HepG2 (cell line): Measurements from ENCODE around the gene INHBE.

Experiments
- CBX2 ChIP-seq, 2 experiments: fragments of 200-600 bp in 1 of 2; sonication (generic); formaldehyde crosslinking in 1 of 2; IDR thresholded peaks; 2 replicates each; pipeline versions ENCODE4 v1.7.0 to v1.8.1; 2018 to 2022; ENCODE audit warnings: low read depth in 2 of 2, low read length in 1 of 2, mild to moderate bottlenecking in 1 of 2, missing genetic modification reagents in 1 of 2
- CREB1 ChIP-seq, 2 experiments: fragments of 450-650 bp in 1 of 2; IDR thresholded peaks; 2 replicates each; pipeline ENCODE4 v1.6.1; 2016 to 2017; ENCODE audit warnings: control low read depth in 1 of 2, mild to moderate bottlenecking in 1 of 2, missing compliant biosample characterization in 1 of 2, missing genetic modification characterization in 1 of 2
- ELF3 ChIP-seq: IDR thresholded peaks from 2 replicates; pipeline ENCODE4 v1.6.1; 2016; ENCODE audit warnings: missing genetic modification reagents, missing compliant biosample characterization
- GLI4 ChIP-seq: sonication (generic); formaldehyde crosslinking; IDR thresholded peaks from 2 replicates; pipeline ENCODE4 v1.5.1; 2020; ENCODE audit warnings: missing genetic modification reagents, mild to moderate bottlenecking, moderate library complexity, borderline replicate concordance
- MAFF ChIP-seq: IDR thresholded peaks from 2 replicates; pipeline ENCODE4 v1.6.1; 2011; ENCODE audit warnings: low read depth, low read length, improper control_type of control experiment
- NR2C2 ChIP-seq: sonication (generic); formaldehyde crosslinking; IDR thresholded peaks from 2 replicates; pipeline ENCODE4 v1.4.0; 2020; ENCODE audit warnings: missing genetic modification reagents, mild to moderate bottlenecking, moderate library complexity, borderline replicate concordance
- RFX5 ChIP-seq: IDR thresholded peaks from 2 replicates; pipeline ENCODE4 v1.6.1; 2011; ENCODE audit warnings: low read depth, low read length, improper control_type of control experiment
- SPEN ChIP-seq: sonication (generic); formaldehyde crosslinking; IDR thresholded peaks from 2 replicates; pipeline ENCODE4 v1.5.1; 2020; ENCODE audit warnings: low read depth, mild to moderate bottlenecking, missing genetic modification reagents
- TF ChIP-seq, protein P1 (sequence below): sonication (generic); formaldehyde crosslinking; IDR thresholded peaks from 2 replicates; pipeline ENCODE4 v1.8.1; 2023; ENCODE audit warnings: missing genetic modification reagents, mild to moderate bottlenecking, borderline replicate concordance
- TF ChIP-seq, protein P2 (sequence below): sonication (generic); formaldehyde crosslinking; IDR thresholded peaks from 2 replicates; pipeline ENCODE4 v1.5.0; 2020; ENCODE audit warnings: mild to moderate bottlenecking, missing genetic modification reagents
- TF ChIP-seq, protein P3 (sequence below), 2 experiments: IDR thresholded peaks; 2 replicates each; pipeline ENCODE4 v1.6.1; 2011 to 2012; ENCODE audit warnings: low read length in 2 of 2, borderline replicate concordance in 1 of 2, low read depth in 1 of 2, mild to moderate bottlenecking in 1 of 2, moderate library complexity in 1 of 2
- TF ChIP-seq, protein P4 (sequence below): sonication (generic); formaldehyde crosslinking; IDR thresholded peaks from 2 replicates; pipeline ENCODE4 v1.5.1; 2020; ENCODE audit warnings: missing genetic modification reagents, mild to moderate bottlenecking, borderline replicate concordance
- TF ChIP-seq, protein P5 (sequence below): sonication (generic); formaldehyde crosslinking; IDR thresholded peaks from 2 replicates; pipeline ENCODE4 v1.5.0; 2020; ENCODE audit warnings: missing genetic modification reagents

DNA sequence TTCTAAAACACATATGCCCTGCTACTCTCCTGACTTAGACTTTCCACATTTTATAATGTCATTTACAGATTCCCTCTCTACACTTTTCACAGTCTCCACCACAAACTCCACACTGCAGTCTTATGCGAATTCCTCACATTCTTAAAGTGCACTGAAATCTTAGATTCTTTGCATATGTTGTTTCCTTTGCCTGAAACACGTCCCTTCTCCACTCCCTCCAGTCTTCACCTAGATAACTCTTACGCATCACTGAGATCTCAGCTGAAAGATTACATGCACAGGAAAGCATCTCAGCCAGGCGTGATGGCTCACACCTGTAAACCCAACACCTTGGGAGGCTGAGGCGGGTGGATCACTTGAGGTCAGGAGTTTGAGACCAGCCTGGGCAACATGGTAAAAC, 28.4 kb downstream of the INHBE start:
- no peak for TF ChIP-seq CBX2 (IDR thresholded peaks at IDR 0.05; ENCODE audit: low read depth, low read length)
- no peak for TF ChIP-seq CBX2 (CRISPR knock-in tag; IDR thresholded peaks at IDR 0.05; ENCODE audit: low read depth)
- TF ChIP-seq RFX5: no peak
- TF ChIP-seq, protein P1, sequence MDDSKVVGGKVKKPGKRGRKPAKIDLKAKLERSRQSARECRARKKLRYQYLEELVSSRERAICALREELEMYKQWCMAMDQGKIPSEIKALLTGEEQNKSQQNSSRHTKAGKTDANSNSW (CRISPR knock-in tag): no peak
- TF ChIP-seq, protein P2, sequence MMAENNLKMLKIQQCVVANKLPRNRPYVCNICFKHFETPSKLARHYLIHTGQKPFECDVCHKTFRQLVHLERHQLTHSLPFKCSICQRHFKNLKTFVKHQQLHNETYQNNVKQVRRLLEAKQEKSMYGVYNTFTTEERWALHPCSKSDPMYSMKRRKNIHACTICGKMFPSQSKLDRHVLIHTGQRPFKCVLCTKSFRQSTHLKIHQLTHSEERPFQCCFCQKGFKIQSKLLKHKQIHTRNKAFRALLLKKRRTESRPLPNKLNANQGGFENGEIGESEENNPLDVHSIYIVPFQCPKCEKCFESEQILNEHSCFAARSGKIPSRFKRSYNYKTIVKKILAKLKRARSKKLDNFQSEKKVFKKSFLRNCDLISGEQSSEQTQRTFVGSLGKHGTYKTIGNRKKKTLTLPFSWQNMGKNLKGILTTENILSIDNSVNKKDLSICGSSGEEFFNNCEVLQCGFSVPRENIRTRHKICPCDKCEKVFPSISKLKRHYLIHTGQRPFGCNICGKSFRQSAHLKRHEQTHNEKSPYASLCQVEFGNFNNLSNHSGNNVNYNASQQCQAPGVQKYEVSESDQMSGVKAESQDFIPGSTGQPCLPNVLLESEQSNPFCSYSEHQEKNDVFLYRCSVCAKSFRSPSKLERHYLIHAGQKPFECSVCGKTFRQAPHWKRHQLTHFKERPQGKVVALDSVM (CRISPR knock-in tag): no peak
- no peak for TF ChIP-seq MAFF
- no peak for TF ChIP-seq CREB1 (IDR thresholded peaks at IDR 0.05)
- TF ChIP-seq CREB1 (CRISPR knock-in tag; IDR thresholded peaks at IDR 0.05): no peak
- no peak for TF ChIP-seq ELF3
- TF ChIP-seq, protein P3, sequence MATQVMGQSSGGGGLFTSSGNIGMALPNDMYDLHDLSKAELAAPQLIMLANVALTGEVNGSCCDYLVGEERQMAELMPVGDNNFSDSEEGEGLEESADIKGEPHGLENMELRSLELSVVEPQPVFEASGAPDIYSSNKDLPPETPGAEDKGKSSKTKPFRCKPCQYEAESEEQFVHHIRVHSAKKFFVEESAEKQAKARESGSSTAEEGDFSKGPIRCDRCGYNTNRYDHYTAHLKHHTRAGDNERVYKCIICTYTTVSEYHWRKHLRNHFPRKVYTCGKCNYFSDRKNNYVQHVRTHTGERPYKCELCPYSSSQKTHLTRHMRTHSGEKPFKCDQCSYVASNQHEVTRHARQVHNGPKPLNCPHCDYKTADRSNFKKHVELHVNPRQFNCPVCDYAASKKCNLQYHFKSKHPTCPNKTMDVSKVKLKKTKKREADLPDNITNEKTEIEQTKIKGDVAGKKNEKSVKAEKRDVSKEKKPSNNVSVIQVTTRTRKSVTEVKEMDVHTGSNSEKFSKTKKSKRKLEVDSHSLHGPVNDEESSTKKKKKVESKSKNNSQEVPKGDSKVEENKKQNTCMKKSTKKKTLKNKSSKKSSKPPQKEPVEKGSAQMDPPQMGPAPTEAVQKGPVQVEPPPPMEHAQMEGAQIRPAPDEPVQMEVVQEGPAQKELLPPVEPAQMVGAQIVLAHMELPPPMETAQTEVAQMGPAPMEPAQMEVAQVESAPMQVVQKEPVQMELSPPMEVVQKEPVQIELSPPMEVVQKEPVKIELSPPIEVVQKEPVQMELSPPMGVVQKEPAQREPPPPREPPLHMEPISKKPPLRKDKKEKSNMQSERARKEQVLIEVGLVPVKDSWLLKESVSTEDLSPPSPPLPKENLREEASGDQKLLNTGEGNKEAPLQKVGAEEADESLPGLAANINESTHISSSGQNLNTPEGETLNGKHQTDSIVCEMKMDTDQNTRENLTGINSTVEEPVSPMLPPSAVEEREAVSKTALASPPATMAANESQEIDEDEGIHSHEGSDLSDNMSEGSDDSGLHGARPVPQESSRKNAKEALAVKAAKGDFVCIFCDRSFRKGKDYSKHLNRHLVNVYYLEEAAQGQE (IDR thresholded peaks at IDR 0.05; ENCODE audit: borderline replicate concordance in 1 of 2, low read depth in 1 of 2, low read length in 2 of 2): no peak
- TF ChIP-seq, protein P4, sequence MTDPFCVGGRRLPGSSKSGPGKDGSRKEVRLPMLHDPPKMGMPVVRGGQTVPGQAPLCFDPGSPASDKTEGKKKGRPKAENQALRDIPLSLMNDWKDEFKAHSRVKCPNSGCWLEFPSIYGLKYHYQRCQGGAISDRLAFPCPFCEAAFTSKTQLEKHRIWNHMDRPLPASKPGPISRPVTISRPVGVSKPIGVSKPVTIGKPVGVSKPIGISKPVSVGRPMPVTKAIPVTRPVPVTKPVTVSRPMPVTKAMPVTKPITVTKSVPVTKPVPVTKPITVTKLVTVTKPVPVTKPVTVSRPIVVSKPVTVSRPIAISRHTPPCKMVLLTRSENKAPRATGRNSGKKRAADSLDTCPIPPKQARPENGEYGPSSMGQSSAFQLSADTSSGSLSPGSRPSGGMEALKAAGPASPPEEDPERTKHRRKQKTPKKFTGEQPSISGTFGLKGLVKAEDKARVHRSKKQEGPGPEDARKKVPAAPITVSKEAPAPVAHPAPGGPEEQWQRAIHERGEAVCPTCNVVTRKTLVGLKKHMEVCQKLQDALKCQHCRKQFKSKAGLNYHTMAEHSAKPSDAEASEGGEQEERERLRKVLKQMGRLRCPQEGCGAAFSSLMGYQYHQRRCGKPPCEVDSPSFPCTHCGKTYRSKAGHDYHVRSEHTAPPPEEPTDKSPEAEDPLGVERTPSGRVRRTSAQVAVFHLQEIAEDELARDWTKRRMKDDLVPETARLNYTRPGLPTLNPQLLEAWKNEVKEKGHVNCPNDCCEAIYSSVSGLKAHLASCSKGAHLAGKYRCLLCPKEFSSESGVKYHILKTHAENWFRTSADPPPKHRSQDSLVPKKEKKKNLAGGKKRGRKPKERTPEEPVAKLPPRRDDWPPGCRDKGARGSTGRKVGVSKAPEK (CRISPR knock-in tag): no peak
- no peak for TF ChIP-seq SPEN (CRISPR knock-in tag)
- TF ChIP-seq NR2C2 (CRISPR knock-in tag): no peak
- no peak for TF ChIP-seq GLI4 (CRISPR knock-in tag)
- TF ChIP-seq, protein P5, sequence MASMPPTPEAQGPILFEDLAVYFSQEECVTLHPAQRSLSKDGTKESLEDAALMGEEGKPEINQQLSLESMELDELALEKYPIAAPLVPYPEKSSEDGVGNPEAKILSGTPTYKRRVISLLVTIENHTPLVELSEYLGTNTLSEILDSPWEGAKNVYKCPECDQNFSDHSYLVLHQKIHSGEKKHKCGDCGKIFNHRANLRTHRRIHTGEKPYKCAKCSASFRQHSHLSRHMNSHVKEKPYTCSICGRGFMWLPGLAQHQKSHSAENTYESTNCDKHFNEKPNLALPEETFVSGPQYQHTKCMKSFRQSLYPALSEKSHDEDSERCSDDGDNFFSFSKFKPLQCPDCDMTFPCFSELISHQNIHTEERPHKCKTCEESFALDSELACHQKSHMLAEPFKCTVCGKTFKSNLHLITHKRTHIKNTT: no peak
